NCI-H524 treated with DMSO at 0.1 percent for 48 hours (cell line): ENCODE data around the gene OTUD1.
"Not testable (repeated sequence)": the region's sequence is repeated elsewhere in the genome, so short reads cannot be mapped to it uniquely, and the experiment has no call there.

Source experiments
- DNase-seq: peaks from one replicate; lab custom pipeline; 2025; lab: John Stamatoyannopoulos, UW

Gene OTUD1, protein sequence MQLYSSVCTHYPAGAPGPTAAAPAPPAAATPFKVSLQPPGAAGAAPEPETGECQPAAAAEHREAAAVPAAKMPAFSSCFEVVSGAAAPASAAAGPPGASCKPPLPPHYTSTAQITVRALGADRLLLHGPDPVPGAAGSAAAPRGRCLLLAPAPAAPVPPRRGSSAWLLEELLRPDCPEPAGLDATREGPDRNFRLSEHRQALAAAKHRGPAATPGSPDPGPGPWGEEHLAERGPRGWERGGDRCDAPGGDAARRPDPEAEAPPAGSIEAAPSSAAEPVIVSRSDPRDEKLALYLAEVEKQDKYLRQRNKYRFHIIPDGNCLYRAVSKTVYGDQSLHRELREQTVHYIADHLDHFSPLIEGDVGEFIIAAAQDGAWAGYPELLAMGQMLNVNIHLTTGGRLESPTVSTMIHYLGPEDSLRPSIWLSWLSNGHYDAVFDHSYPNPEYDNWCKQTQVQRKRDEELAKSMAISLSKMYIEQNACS

DNA sequence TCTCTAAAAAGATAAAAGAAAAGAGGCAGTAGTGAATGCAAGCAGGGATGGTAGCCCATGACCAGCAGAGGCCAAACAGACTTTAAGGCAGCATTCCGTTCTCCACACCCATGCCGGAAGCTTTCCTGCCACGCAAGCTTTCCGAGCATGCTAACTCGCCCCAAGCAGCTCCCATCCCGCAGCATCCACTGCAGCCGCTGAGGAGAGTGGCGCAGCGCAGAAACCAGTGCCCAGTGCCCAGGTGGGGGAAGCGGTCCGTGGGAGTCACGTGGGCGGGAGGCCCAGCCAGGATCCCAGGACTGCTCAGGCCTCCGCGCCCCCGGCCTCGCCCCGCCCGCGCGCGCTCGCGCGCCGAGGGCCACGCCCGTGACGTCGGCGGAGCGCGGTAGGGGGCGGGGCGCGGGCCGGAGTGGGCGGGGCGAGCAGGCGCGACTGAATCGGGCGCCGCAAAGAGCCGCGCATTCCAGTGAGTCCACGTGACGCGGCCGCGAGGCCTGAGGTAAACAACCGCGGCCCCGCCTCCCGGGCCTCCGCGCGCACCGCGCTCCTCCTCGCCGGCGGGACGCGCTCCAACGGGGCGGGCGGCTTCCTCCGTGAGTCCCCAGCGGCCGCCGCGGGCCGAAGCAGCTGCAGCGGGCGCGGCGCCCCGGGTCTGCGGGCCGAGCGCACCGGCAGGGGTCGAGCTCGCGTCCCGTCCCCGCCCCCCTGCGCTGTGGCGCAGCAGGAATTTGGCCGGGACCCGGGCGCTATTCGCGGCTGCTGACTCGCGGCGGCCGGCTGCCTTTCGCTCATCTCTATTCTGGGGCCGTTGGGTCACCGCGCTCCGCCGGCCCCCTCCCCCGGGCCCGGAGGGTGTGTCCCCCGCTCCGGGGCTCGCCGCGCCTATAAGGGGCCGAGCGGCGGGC, at the start of gene OTUD1:
Gene OTUD1, plus strand, starts transcription at position 529 of the 905 bp plus-strand sequence. CDS start 383 bp downstream, outside the sequence.
- no peak for DNase-seq

DNA sequence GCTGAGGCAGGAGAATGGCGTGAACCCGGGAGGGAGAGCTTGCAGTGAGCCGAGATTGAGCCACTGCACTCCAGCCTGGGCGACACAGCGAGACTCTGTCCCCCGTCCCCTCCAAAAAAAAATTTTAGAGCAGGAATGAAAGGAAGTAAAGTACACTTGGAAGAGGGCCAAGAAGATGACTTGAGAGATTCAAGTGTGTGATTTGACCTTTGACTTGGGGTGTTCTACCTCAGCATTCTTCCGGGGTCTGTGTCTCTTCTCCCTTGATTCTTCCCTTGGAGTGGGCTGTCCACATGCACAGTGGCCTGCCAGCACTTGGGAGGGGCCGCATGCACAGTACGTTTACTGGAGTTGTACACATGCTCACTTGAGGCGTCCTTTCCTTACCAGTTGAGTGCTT, 48.5 kb upstream of the OTUD1 start:
- not testable (repeated sequence) for DNase-seq

DNA sequence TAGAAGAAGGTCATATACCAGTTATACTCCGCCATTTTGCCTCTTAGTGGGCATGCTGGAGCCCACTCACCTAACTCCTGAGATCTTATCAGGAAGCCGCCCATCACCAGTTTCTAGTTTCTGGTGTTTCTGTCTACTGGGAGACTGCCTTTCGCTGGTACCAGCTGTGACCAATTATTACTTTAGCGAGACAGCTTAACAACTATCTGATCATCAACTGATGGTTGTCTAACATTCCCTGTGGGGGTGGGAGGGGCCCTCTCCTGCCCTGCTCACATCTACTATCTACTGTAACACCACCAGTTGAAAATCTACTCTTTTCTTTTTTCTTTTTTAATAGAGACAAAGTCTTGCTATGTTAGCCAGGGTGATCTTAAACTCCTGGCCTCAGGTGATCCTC, 48.1 kb upstream of the OTUD1 start:
- no peak for DNase-seq

DNA sequence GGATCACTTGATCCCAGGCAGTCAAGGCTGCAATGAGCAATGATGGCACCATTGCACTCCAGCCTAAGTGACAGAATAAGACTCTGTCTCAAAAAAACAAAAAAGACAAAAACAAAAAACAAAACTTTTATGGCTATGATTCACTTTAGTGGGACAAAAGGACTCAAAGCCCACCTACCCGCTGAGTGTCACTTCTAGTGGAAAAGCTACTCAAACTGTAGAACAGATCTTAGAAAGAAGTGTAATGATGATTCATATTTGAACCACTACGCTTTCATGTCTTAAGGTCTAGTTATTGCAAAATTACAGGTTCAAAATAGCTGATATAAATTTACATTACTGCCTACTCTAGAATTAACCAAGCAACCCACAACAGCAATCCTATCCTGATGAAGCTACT, 47.1 kb upstream of the OTUD1 start:
- no peak for DNase-seq

DNA sequence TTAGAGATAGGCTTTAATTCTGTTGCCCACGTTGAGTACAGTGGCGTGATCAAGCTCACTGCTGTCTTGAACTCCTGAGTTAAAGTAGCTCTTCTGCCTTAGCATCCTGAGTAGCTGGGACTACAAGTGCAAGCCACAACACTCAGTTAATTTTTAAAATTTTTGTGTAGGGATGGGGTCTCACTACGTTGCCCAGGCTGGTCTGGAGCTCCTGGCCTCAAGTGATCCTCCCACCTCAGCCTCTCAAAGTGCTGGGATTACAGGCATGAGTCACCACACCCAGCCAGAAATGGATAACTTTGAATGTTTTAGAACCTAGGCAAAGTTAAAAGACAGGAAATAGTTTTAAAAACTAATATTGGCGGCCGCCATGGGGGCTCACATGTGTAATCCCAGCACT, 43.9 kb upstream of the OTUD1 start:
- no peak for DNase-seq

DNA sequence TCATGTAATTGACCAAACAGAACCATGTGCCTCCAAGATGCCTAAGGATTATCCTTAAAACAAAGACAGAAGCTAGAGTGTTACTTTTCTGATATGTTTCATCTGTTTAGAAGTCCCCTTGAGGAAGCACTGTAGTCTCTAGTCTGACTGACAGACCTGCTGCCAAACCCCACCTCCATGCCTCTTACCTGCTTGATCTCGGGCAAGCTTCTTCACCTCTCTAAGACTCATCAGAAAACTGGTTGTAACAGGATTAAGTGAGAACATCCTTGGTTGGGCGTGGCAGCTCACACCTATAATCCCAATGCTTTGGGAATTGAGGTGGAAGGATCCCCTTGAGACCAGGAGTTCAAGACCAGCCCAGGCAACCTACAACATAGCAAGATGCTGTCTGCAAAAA, 42.2 kb upstream of the OTUD1 start:
- no peak for DNase-seq

DNA sequence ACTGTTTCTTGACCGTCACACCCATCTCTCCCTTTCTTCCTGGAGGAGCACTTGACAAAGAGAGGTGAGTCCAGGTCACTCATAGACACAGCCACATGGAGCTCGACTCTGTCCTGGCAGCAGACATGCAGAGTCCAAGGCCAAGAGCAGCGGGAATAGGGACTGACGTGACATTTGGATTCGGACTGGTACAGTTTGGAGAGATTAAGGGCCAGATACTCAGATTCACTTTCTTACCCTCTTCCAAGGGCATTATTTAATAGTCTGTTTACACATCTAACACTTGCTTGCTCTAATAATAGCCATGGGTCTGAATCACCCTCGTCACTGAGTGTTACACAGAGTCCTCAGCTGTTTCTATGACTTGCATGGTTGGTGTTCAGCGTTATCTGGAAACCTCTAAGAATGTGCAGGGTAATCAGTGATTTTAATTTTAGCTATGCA, 39.2 kb upstream of the OTUD1 start:
- no peak for DNase-seq

DNA sequence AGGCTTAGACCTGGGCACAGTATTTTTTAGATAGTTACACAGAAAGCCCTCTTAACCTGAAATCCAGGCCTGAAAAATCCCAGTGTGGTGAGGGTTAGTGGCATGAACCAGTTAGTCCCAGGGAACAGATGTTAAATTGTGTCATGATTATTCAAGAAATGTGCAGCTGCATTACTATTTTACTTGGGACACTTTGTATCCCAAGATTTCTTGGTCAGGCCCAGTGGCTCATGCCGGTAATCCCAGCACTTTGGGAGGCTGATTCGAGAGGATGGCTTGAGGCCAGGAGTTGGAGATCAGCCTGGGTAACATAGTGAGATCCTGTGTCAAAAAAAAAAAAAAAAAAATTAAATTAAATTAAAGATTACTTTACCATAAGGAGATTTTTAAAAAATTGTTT, 36.0 kb upstream of the OTUD1 start:
- no peak for DNase-seq

DNA sequence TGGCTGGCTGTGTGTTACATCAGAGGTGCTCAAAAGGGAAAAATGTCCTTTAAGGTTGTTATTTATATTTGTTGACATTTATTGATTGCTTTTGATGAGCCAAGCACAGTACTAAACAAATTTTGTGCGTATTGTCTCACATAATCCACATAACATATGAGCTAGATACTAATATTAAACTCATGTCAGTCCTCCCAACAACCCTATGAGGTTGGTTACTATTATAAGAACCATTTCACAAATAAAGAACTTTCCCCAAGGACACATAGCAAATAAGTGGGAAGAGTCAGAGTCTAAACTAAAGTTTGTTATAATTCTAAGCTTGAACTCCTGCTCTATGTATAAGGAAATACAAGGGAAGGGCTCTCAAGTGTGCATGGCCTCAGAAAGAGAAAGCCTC, 35.6 kb upstream of the OTUD1 start:
- DNase-seq: no peak

DNA sequence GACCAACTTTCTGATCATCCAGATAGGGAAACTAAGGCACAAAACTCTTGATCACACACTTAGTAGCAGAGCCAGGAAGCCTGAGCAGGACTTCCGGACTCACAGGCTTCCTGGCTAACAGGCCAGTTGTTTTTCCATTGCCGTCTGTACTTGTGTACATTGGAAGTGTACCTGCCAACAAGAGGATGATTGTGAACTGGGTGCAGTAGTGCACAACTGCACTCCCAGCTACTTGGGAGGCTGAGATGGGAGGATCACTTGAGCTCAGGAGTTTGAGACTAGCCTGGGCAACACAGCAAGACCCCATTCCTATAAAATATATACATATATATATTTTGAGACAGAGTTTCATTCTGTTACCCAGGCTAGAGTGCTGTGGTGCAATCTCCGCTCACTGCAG, 35.2 kb upstream of the OTUD1 start:
- no peak for DNase-seq

DNA sequence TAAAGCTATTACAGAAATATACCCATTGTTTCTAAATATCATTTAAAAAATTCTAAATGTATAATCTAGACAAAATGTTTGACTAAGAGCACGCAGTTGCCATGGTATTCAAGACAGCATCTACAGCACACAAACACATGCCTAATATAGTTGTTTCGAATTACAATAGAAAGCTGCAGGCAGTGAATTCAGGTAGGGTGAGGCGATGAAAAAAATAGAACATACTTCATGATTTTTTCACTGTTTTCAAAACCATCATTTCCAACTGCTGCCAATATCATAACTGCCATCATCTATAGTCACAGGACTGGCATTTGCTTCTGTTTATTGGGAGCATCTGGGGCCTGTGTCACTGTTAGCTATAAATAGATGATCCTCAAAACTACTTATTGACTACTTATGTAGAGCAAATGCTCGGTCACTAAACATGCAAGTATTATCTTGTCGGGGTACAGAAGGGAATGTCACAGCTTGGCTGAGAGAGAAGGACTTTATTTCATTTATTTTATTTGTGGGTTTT, 34.4 kb upstream of the OTUD1 start:
- DNase-seq: no peak

DNA sequence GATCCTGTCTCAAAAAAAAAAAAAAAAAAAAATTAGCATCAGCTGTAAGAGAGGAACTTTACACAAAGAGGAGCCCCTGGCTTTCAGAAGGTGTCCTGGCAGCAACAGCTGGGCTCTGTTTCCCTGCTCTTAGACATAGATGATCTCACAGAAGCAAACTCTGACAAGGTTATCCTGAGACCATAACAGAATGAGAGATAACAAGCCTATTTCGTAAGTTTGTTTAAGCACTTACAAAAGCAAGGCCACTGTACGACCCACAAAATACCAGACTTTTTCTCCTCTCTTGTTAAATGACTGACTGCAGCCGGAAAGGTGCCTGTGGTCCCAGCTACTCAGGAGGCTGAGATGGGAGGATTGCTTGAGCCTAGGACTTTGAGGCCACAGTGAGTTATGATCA, 33.3 kb upstream of the OTUD1 start:
- DNase-seq: no peak

DNA sequence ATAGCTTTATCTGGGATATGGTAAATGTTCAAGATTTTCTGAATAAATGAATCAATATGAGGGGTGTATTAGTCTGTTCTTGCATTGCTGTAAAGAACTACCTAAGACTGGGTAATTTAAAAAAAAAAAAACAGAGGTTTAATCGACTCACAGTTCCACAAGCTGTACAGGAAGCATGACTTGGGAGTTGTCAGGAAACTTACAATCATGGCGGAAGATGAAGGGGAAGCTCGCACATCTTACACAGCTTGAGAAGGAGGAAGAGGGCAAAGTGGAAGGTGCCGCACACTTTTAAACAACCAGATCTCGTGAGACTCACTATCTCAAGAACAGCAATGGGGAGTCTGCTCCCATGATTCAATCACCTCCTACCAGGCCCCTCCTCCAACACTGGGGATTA, 32.5 kb upstream of the OTUD1 start:
- DNase-seq: no peak

DNA sequence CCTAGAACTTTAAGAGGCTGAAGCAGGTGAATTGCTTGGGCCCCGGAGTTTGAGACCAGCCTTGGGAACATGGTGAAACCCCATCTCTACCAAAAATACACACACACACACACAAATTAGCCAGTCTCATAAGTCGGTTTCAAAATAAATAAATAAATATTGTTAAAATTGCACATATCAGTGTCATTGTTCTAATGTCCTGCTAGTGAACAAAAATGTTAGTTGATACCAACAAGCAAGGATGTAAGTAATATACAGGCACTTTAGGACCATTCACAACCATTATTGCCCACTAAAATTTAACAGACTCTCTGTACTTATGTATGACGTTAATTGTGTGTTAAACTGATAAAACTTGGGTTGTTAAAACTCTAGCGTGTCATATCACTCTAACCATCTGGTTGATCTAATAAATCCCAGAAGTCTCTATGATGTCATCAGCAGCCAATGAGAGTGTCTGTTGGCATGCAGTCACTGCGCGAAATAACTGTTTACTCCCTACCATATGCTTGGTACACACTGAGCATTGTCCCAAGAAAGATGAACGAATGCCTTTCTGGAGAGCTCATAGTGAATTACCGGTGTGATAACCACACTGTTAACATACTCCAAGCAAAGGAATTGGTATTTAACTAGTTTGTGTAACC, 30.4 kb upstream of the OTUD1 start:
- DNase-seq: no peak

DNA sequence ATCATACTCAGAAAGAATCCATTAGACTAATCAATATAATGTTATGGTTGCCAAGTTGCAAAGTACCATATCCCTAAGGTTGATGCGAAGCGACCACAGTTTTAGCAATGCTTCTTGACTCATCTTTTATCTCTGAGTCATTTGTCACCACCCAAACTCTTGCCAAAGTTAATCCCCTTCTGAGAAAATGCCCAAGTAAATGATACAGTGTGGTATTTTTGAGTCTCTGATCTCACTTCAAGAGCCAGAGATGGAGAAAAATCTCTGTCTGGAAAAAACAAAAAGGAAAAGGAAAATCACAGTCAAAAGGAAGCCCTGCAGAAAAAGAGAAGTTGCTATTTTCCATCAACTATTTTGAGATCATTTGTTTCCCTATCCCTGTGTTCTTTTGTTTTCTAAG, 26.7 kb upstream of the OTUD1 start:
- DNase-seq: no peak

DNA sequence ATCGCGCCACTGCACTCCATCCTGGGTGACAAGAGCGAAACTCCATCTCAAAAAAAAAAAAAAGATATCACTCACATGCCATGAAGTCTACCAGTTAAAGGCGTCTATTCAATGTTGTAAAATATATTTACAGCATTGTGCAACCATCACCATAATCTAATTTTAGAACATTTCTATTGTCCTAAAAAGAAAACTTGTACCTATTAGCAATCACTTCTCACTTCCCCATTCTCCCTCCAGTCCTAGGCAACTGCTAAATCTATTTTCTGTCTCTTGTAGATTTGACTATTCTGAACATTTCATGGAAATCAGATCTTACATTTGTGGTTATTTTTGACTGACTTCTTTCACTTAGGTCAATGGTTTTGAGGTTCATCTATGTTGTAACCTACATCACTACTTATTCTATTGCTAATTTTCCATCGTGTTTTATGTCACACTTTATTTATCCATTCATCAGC, 25.2 kb upstream of the OTUD1 start:
- no peak for DNase-seq

DNA sequence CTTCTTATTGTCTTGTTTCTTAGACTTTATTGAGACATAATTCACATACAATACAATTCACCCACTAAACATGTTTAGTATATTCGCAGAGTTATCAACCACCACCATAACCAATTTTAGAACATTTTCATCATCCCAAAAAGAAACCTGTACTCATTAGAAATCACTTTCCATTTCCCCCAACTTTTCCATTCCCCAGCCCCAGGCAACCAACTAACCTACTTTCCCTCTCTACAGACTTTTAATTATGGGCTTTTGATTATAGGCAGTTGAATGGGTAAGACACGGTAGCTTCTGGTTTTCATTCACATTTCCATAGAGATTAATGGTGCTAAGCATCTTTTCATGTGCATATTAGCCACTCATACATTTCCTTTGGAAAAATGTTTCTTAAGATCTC, 24.2 kb upstream of the OTUD1 start:
- DNase-seq: no peak

DNA sequence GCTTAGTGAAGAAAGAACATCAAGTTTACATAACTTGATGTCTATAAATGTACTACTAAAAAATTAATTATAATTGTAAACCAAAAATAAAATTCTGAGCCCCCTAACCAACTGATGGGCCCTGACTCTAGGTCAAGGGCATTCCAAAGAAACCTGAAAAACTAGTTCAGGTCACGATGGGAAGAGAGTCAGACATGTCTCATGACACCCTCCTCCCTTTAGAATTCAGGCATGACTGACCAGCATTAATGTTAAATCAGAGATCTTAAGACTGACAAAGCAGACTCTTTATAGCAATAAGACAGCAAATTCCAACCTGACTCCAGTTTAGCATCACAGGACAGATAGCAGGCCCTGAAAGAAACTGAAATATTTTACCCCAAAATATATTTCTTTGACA, 21.6 kb upstream of the OTUD1 start:
- DNase-seq: no peak

DNA sequence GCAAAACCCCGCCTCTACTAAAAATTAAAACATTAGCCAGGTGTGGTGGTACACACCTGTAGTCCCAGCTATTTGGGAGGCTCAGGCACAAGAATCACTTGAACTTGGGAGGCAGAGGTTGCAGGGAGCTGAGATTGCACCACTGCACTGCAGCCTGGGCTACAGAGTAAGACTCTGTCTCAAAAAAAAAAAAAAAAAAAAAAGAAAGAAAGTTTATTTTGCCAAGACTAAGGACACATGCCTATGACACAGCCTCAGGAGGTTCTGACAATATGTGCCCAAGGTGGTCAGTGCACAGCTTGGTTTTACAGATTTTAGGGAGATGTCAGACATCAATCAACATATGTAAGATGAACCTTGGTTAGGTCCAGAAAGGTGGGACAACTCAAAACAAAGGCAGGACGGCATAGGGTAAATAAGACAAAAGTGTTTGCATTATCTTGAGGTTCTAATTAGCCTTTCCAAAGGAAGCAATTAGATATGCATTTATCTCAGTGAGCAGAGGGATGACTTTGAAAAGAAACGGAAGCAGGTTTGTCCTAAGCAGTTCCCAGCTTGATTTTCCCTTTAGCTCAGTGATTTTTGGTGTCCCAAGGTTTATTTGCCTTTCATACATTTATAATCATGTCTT, 20.7 kb upstream of the OTUD1 start:
- DNase-seq: no peak

DNA sequence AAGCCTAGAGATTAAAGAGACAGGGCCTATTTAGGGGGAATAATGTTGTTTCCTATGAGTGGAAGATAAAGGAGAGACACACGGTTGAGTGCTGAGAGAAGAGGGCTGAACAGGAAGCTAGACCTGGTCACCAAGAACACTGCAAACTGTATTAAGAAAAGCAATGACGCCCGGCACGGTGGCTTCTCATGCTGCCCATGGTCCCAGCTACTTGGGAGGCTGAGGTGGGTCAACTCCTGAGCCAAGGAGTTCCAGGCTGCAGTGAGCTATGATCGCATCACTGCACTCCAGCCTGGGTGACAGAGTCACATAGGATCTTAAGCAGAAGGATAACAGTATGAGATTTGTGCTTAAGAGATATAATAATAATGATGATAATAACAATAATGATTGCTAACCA, 19.7 kb upstream of the OTUD1 start:
- no peak for DNase-seq

DNA sequence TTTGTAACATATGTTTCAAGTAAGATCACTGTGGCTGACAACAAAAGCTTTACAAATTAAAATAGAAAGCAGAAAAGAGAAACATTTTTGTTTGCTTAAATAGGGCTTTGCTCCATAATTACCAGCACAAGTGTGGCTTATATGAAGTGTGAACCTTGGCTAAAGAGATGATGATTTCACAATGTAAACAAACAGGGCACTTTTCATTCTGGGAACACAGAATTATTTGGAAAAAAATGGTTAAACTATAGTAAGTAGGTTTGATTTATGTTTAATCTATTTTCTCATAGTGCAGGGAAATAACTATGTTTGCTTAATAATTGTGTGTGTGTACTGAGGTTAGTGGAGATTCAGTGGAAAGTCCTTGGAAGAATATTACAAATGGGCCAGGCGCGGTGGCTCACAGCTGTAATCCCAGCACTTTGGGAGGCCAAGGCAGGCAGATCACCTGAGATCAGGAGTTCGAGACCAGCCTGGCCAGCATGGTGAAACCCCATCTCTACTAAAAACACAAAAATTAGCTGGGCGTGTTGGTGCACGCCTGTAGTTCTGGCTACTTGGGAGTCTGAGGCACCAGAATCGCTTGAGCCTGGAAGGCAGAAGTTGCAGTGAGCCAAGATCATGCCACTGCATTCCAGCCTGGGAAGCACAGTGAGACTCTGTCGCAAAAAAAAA, 19.1 kb upstream of the OTUD1 start:
- no peak for DNase-seq
